K562 (cell line): ENCODE measurements around the gene BRD4. TPM values are rescaled to one million over a fixed set of nuclear protein-coding genes. Genes with fewer than 3 reads are reported as not detected.

Source experiments
- BCLAF1 ChIP-seq, 2 experiments: fragments of 450-650 bp in 1 of 2; IDR thresholded peaks; 2 replicates each; pipeline ENCODE4 v1.6.1; 2011 to 2017; ENCODE audit warnings: low read depth in 2 of 2, antibody characterized with exemption in 1 of 2, borderline replicate concordance in 1 of 2, low read length in 1 of 2, mild to moderate bottlenecking in 1 of 2, mixed read lengths in 1 of 2; ENCODE audit not compliant: control insufficient read depth in 1 of 2
- CHD2 ChIP-seq: IDR thresholded peaks from 2 replicates; pipeline ENCODE4 v1.6.1; 2011; ENCODE audit warnings: low read depth, low read length
- ETS1 ChIP-seq: conservative IDR thresholded peaks from 2 replicates; pipeline ENCODE4 v1.6.1; 2011; ENCODE audit warnings: low read depth, mild to moderate bottlenecking, low read length; ENCODE audit not compliant: control insufficient read depth
- HCFC1 ChIP-seq: IDR thresholded peaks from 2 replicates; pipeline ENCODE4 v1.6.1; 2012; ENCODE audit warnings: low read depth, low read length, improper control_type of control experiment
- HIVEP1 ChIP-seq: fragments of 250-450 bp; sonication (Bioruptor Pico); IDR thresholded peaks from 2 replicates; pipeline ENCODE4 v1.4.0; 2020; ENCODE audit warnings: mild to moderate bottlenecking
- NCOA6 ChIP-seq: fragments of 450-650 bp; IDR thresholded peaks from 2 replicates; pipeline ENCODE4 v1.6.1; 2017; ENCODE audit warnings: mild to moderate bottlenecking
- NFYB ChIP-seq: IDR thresholded peaks from 2 replicates; pipeline ENCODE4 v1.6.1; 2011; ENCODE audit warnings: mild to moderate bottlenecking, moderate library complexity; ENCODE audit not compliant: insufficient read length; ENCODE audit errors: extremely low read depth
- NRF1 ChIP-seq, 2 experiments: fragments of 450-650 bp; IDR thresholded peaks in 1 of 2; conservative IDR thresholded peaks in 1 of 2; 2 replicates each; pipeline ENCODE4 v1.6.1; 2014; ENCODE audit warnings: mild to moderate bottlenecking in 2 of 2
- PHB ChIP-seq: fragments of 250-450 bp; sonication (Bioruptor Pico); IDR thresholded peaks from 2 replicates; pipeline ENCODE4 v1.5.0; 2021
- RBM14 ChIP-seq: fragments of 200-400 bp; formaldehyde crosslinking; IDR thresholded peaks from 2 replicates; pipeline ENCODE4 v1.6.1; 2018; ENCODE audit warnings: low read depth, mild to moderate bottlenecking, low read length, moderate library complexity, borderline replicate concordance; ENCODE audit not compliant: insufficient read depth
- VEZF1 ChIP-seq: fragments of 200-800 bp; sonication (Bioruptor generic); IDR thresholded peaks from 2 replicates; pipeline ENCODE4 v1.6.1; 2017; ENCODE audit warnings: missing genetic modification characterization, missing compliant biosample characterization
- ZBTB7A ChIP-seq: IDR thresholded peaks from 2 replicates; pipeline ENCODE4 v1.6.1; 2011; ENCODE audit warnings: low read depth, mild to moderate bottlenecking, low read length, moderate library complexity, borderline replicate concordance; ENCODE audit not compliant: control insufficient read depth
- ZBTB8A ChIP-seq: fragments of 450-650 bp; IDR thresholded peaks from 2 replicates; pipeline ENCODE4 v1.6.1; 2018; ENCODE audit warnings: mild to moderate bottlenecking, moderate library complexity; ENCODE audit not compliant: partially characterized antibody
- ZNF23 ChIP-seq: fragments of 250-450 bp; sonication (Bioruptor Pico); IDR thresholded peaks from 2 replicates; pipeline ENCODE4 v1.4.0; 2020; ENCODE audit warnings: mild to moderate bottlenecking
- ZNF282 ChIP-seq: sonication (generic); formaldehyde crosslinking; IDR thresholded peaks from 2 replicates; pipeline ENCODE4 v1.8.1; 2023; ENCODE audit warnings: missing genetic modification reagents
- ZNF518B ChIP-seq: fragments of 250-450 bp; sonication (Bioruptor Pico); IDR thresholded peaks from 2 replicates; pipeline ENCODE4 v1.5.0; 2021; ENCODE audit warnings: mild to moderate bottlenecking, moderate library complexity
- polyA plus RNA-seq, 8 experiments: library from polyadenylated mRNA; depleted of rRNA in 4 of 8; stranded (reverse) in 5 of 8; unstranded in 3 of 8; fragments of >200 nt; fragmentation: Nextera tagmentation in 2 of 8; fragmentation: Illumina TruSeq in 1 of 8; extraction: Ambion mirVana in 2 of 8; extraction: Trizol in 1 of 8; gene quantifications; 2 replicates each; pipeline versions ENCODE4 v1.2.1 to v1.2.3, GENCODE V29; 2011 to 2014; ENCODE audit warnings: inconsistent platforms in 1 of 8, missing spikeins in 1 of 8
- total RNA-seq, 7 experiments: library from RNA; depleted of rRNA in 6 of 7; stranded (reverse); fragments of >200 nt in 6 of 7; fragmentation: Illumina TruSeq in 2 of 7; extraction: Trizol in 2 of 7; gene quantifications; 2 replicates each; pipeline versions ENCODE4 v1.2.1 to v1.2.3, GENCODE V29; 2011 to 2021; ENCODE audit warnings: low replicate concordance in 1 of 7

The BRD4 gene
- total and polyA plus RNA-seq, 9 of the 15 experiments (the other 6 are each of a cell fraction or from before 2014, with no cell fraction given): 1.8 to 105 (median 15.6) TPM

- TF ChIP-seq VEZF1 (CRISPR knock-in tag) (no peak), BCLAF1 (IDR thresholded peaks at IDR 0.05; ENCODE audit: borderline replicate concordance in 1 of 2, control insufficient read depth in 1 of 2, low read depth in 2 of 2, low read length in 1 of 2) (no peak), ZNF23 (CRISPR knock-in tag) (no peak), ZNF518B (CRISPR knock-in tag) (no peak), RBM14 (peak; percentile 44; the same call in 1 of the 2 replicates), HIVEP1 (CRISPR knock-in tag) (no peak), ZBTB8A (no peak), NFYB (peak; percentile 97), NCOA6 (no peak), ZBTB7A (peak; percentile 96), ETS1 (peak; percentile 59; the same call in 1 of the 2 replicates), PHB (CRISPR knock-in tag) (peak; percentile 86; the same call in 1 of the 2 replicates), HCFC1 (peak; percentile 91), CHD2 (peak; percentile 82), NRF1 (conservative IDR thresholded peaks at IDR 0.05 in 1 of 2, IDR thresholded peaks at IDR 0.05 in 1 of 2) (peak; percentile 97), ZNF282 (peak; percentile 87; the same call in 1 of the 2 replicates)
These were observed 47.0 kb upstream of the BRD4 start, which contains the start of gene AKAP8 (continued) for GRCh38 chr19:15379083-15379998.
